ENCODE results near the gene RAP1GAP2.

- TF ChIP-seq CTCF (IDR thresholded peaks at IDR 0.05) (no peak), POLR2A (IDR thresholded peaks at IDR 0.05) (no peak), POLR2AphosphoS5 (IDR thresholded peaks at IDR 0.05) (no peak), EP300 (IDR thresholded peaks at IDR 0.05) (no peak)
Measured at GRCh38 chr17:2770129-2770528, 26.1 kb upstream of the RAP1GAP2 start.
